GM19463 (cell line): ENCODE data around the gene FREM1.

Experiments
- ATAC-seq: cut with Tn5 transposase; IDR thresholded peaks from one replicate; pipeline ENCODE4 v1.9.1; 2021; ENCODE audit warnings: mild to moderate bottlenecking, moderate library complexity; ENCODE audit not compliant: unreplicated experiment

Gene FREM1

GRCh38 chr9:14713187-14713767 is 197.0 kb downstream of the FREM1 start:
- ATAC-seq = no peak

DNA sequence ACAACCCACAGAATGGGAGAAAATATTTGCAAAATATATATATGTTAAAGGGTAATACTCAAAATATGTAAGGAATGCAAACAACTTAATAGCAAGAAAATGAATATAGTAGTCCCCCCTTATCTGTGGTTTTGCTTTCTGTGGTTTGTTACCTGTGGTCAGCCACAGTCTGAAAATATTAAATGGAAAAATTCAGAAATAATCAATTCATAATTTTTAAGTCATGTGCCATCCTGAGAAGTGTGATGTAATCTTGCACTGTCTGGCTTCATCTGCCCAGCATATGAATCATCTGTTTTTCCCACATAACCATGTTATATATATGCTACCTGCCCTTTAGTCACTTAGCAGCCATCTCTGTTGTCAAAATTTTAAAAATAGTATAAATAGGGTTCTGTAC is 199.4 kb downstream of the FREM1 start:
- no peak for ATAC-seq

DNA sequence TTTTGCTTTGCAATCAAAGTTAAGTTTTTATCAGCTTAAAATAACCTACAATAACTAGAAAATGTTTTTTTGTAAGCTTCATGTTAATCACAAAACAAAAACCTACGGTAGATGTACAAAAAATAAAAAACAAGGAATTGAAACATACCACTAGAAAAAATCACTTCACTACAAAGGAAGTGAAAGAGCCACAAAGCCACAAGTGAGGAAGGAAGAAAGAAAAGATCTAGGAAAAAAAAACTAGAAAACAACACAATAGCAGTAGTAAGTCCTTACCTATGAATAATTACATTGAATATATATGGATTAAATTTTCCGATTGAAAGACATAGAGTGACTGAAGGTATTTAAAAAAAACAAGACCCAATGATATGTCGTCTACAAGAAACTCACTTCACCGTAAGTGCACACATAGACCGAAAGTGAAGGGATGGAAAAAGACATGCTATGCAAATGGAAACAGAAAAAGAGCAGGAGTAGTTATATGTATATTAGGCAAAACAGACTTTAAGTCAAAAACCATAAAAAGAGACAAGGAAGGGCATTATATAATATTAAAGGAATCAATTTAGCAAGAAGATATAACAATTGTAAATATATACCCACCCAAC is 203.6 kb downstream of the FREM1 start:
- ATAC-seq = peak; percentile 72

DNA sequence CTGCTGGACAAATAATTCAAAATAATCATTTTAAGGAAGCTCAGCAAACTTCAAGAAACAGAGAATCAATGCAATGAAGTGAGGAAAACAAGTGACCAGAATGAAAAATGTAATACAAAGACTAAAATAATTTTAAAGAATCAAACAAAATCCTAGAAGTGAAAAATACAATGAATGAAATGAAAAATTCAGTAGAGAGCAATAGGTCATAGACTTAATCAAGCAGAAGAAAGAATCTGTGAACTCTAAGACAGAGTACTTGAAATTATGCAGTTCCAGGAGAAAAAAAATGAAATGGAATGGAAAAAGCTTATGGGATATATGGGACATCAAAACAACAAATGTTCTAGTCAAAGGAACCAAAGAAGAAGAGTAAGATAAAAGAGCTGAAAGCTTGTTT is 205.1 kb downstream of the FREM1 start:
- no peak for ATAC-seq

DNA sequence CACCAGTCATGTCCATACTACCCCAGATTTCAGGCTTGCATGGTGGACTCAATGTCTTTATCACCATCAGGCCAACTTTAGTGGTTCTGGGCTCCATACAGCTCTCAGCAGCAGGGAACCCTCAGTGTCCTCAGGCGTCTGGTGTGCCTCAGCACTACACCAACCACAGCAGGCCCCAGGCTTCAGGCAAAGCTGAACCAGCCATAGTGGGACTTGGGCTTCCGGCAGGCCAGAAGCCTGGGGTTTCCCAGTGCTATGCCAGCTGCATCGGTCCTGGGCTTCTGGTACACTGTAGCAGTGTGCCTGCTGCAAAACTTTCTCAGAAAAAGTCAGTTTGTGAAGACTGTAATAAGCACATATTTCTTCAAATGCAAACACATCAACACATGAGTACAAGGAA is 205.9 kb downstream of the FREM1 start:
- ATAC-seq = no peak

DNA sequence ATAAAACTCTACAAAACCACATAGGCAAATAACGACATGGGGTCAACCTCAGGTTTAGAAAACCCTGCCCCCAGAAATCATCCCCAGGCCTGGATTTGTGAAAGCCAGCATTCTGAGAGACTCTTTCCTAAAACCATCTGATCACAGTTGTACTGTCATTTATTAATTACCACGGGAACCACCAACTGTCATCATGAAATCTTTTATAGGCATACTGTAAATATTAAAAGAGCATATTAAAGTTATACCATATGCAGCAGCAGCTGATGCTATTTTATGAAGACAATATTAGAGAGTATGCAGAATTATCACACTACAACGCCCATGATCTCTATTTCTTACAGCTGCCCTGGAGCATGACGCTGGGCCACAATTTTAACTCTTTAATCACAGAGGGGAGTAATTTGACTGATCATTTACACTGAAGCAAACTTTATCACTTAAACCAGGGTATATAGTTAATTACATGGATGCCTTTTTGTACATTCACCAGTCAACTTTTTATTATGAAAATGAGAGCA is 208.0 kb downstream of the FREM1 start:
- no peak for ATAC-seq

GRCh38 chr9:14693251-14693861 is 216.9 kb downstream of the FREM1 start, which contains the start of gene ZDHHC21:
ZDHHC21 (minus strand) TSS chr9:14693432; CDS start chr9:14674340, 19,092 bp downstream.
- ATAC-seq = peak; percentile 80

DNA sequence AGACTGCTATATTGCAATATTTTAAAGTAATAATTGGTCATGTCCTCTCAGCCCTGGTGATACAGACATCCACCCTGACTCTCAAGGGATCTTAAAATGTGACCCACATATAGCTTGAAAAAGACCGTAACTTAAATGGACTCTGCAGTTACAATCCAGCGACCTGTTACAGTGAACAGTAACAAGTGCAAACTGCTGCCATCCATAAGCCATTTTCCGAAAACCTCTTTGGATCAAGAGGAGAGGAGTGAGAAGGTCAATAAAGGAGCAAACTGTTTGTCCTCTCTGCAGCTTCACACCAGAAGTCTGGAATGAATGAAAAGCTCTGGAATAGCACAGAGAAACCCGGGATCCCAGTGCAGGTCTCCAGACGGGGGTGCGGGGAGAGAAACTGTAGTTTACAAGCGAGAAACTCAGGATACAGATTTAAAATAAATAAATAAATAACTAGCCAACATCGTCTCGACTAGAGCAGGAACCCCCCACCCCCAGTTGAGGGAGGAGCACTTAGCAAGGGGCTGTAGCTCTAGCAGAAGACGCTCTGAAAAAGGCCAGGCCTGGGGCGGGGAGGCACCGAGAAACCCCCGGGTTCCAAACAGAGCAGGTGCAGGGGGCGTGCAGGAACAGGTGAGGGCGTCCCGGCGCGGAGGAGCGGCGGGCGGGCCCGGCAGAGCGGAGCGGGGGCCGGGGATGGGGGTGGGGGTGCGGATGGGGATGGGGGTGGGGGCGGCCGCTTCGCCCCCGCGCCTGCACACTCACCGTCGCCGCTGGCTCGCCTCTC is 217.6 kb downstream of the FREM1 start:
- ATAC-seq = peak; percentile 39

- ATAC-seq = no peak
Measured at GRCh38 chr9:14690948-14691730, 219.1 kb downstream of the FREM1 start.

DNA sequence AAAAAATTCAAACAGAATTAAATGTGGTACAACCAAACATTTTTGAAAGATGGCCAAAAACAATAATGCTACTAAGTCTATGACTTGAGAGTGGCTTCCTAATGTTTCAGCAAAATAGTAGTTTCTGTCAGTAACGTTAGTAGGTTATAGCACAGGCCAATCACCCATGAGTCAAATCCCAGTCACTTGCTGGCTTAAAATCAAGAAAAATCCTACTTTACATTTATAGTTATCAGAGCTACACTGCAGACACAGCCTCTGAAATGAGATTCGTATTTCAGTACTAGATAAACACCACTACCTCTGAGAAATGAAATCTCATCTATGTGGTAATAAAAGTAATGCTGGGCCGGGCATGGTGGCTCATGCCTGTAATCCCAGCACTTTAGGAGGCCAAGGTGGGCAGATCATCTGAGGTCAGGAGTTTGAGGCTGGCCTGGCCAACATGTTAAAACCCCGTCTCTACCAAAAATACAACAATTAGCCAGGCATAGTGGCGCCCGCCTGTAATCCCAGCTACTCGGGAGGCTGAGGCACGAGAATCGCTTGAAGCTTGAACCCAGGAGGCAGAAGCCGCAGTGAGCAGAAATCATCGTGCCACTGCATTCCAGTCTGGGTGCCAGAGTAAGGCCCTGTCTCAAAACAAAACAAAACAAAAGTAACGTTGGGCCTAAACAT is 223.0 kb downstream of the FREM1 start:
- no peak for ATAC-seq

GRCh38 chr9:14686168-14686567 is 224.1 kb downstream of the FREM1 start:
- ATAC-seq = no peak
